ENCODE data around the gene MCM5. TPM values are rescaled to one million over a fixed set of nuclear protein-coding genes. Genes with fewer than 3 reads are reported as not detected.

The MCM5 gene
- total RNA-seq, 2 donors from 2014 or later = 7.9 to 9.3 TPM

GRCh38 chr22:35430897-35431322 is 31.0 kb downstream of the MCM5 start:
- H3K9me3 ChIP-seq = peaks cover 0 to 8% (median 0%) of the 10 kb centered on the region in 3 donors
- peak; percentile 95 for ATAC-seq
- WGBS, 2 donors = 10 to 18% methylated on average over 2 to 14 of the region's 14 CpGs
- H3K27me3 ChIP-seq = no peaks in the 10 kb centered on the region
- no peak overlapping the region for H3K4me3 ChIP-seq
- peak; percentile 94 to 99 (median 98) for TF ChIP-seq CTCF (IDR thresholded peaks at IDR 0.05)
- TF ChIP-seq POLR2A (IDR thresholded peaks at IDR 0.05) = peak in 1 of 3 donors; percentile 14
- peak; percentile 86 to 90 (median 89) for DNase-seq
- intact Hi-C loops (cut with DNase I) = no loop called here
- peak overlapping the region in 3 of 4 donors; percentile 52 to 77 (median 62) for H3K27ac ChIP-seq
- H3K36me3 ChIP-seq (replicated peaks in 1 of 2; ENCODE audit: insufficient read depth in 1 of 2, low read depth in 2 of 2) = no peaks in the 10 kb centered on the region
- H3K4me1 ChIP-seq = peaks cover 16% of the 10 kb centered on the region

- TF ChIP-seq CTCF (IDR thresholded peaks at IDR 0.05) = no peak
- no peak for TF ChIP-seq POLR2A (IDR thresholded peaks at IDR 0.05)
- Histone ChIP-seq H3K4me3 (no peak overlapping the region), H3K9me3 (peaks cover 0 to 8% (median 0%) of the 10 kb centered on the region in 3 donors), H3K36me3 (replicated peaks in 1 of 2; ENCODE audit: insufficient read depth in 1 of 2, low read depth in 2 of 2) (no peaks in the 10 kb centered on the region), H3K4me1 (peaks cover 16% of the 10 kb centered on the region), H3K27ac (peak overlapping the region in 3 of 4 donors; percentile 52 to 77 (median 62)), H3K27me3 (no peaks in the 10 kb centered on the region)
- intact Hi-C loops (cut with DNase I) = no loop called here
- ATAC-seq = no peak
- 86 to 91% methylated on average over 12 of the region's 12 CpGs for WGBS, 2 donors
- DNase-seq = no peak
These were observed 31.7 kb downstream of the MCM5 start for GRCh38 chr22:35431483-35432227.

GRCh38 chr22:35432228-35432905 is 32.4 kb downstream of the MCM5 start:
- Histone ChIP-seq H3K27ac (no peak overlapping the region), H3K36me3 (replicated peaks in 1 of 2; ENCODE audit: insufficient read depth in 1 of 2, low read depth in 2 of 2) (no peaks in the 10 kb centered on the region), H3K4me1 (peaks cover 16% of the 10 kb centered on the region), H3K27me3 (no peaks in the 10 kb centered on the region), H3K9me3 (peaks cover 0 to 8% (median 0%) of the 10 kb centered on the region in 3 donors), H3K4me3 (no peak overlapping the region)
- TF ChIP-seq CTCF (IDR thresholded peaks at IDR 0.05) = no peak
- TF ChIP-seq POLR2A (IDR thresholded peaks at IDR 0.05) = no peak
- intact Hi-C loops (cut with DNase I) = no loop called here
- 95 to 96% methylated on average over 13 of the region's 13 CpGs for WGBS, 2 donors
- DNase-seq (no peak), ATAC-seq (no peak)

GRCh38 chr22:35434061-35434710 is 34.2 kb downstream of the MCM5 start:
- H3K4me1 ChIP-seq = peaks cover 16% of the 10 kb centered on the region
- peaks cover 0 to 8% (median 0%) of the 10 kb centered on the region in 3 donors for H3K9me3 ChIP-seq
- H3K4me3 ChIP-seq = no peak overlapping the region
- no peaks in the 10 kb centered on the region for H3K27me3 ChIP-seq
- no peak overlapping the region for H3K27ac ChIP-seq
- TF ChIP-seq CTCF (IDR thresholded peaks at IDR 0.05) = no peak
- TF ChIP-seq POLR2A (IDR thresholded peaks at IDR 0.05) = no peak
- ATAC-seq (no peak), DNase-seq (no peak)
- WGBS, 2 donors = 94 to 95% methylated on average over 4 to 5 of the region's 5 CpGs
- intact Hi-C loops (cut with DNase I) = no loop called here
- H3K36me3 ChIP-seq (replicated peaks in 1 of 2; ENCODE audit: insufficient read depth in 1 of 2, low read depth in 2 of 2) = no peaks in the 10 kb centered on the region
